H9 (cell line): ENCODE results near the gene TUBA3E. TPM values are rescaled to one million over a fixed set of nuclear protein-coding genes. Genes with fewer than 3 reads are reported as not detected.
"Not testable (repeated sequence)": the region's sequence is repeated elsewhere in the genome, so short reads cannot be mapped to it uniquely, and the experiment has no call there.

ENCODE experiments used
- DNase-seq: peaks from one replicate; pipeline ENCODE4 v3.0.0-alpha.2; 2017
- H2AFZ ChIP-seq: one replicate; pipeline ENCODE4 v1.6.1; 2013; ENCODE audit warnings: mild to moderate bottlenecking, low read length, control low read depth, moderate library complexity
- H2AK5ac ChIP-seq: 2 replicates; pipeline ENCODE4 v1.6.1; 2013; ENCODE audit warnings: low read length, control low read depth, mixed read lengths; ENCODE audit not compliant: insufficient read length
- H2BK120ac ChIP-seq: one replicate; pipeline ENCODE4 v1.6.1; 2013; ENCODE audit warnings: low read depth, mild to moderate bottlenecking, low read length, control low read depth, inconsistent platforms; ENCODE audit not compliant: poor library complexity, severe bottlenecking
- H2BK12ac ChIP-seq: 2 replicates; pipeline ENCODE4 v1.6.1; 2013; ENCODE audit warnings: low read length, control low read depth, mixed read lengths, low read depth; ENCODE audit not compliant: insufficient read length
- H2BK15ac ChIP-seq: 2 replicates; pipeline ENCODE4 v1.6.1; 2013; ENCODE audit warnings: low read depth, low read length, control low read depth
- H2BK20ac ChIP-seq: one replicate; pipeline ENCODE4 v1.6.1; 2013; ENCODE audit warnings: low read depth, mild to moderate bottlenecking, low read length, control low read depth, inconsistent platforms; ENCODE audit not compliant: poor library complexity, severe bottlenecking
- H2BK5ac ChIP-seq: 2 replicates; pipeline ENCODE4 v1.6.1; 2013; ENCODE audit warnings: low read length, control low read depth, mixed read lengths; ENCODE audit not compliant: insufficient read length
- H3K14ac ChIP-seq: 2 replicates; pipeline ENCODE4 v1.6.1; 2013; ENCODE audit warnings: low read length, control low read depth; ENCODE audit not compliant: insufficient read depth
- H3K18ac ChIP-seq: 2 replicates; pipeline ENCODE4 v1.6.1; 2013; ENCODE audit warnings: low read depth, mild to moderate bottlenecking, mixed read lengths, low read length, control low read depth; ENCODE audit not compliant: insufficient read length
- H3K23ac ChIP-seq: 2 replicates; pipeline ENCODE4 v1.6.1; 2013; ENCODE audit warnings: low read length, control low read depth, mixed read lengths, low read depth; ENCODE audit not compliant: insufficient read length
- H3K23me2 ChIP-seq: 2 replicates; pipeline ENCODE4 v1.6.1; 2013; ENCODE audit warnings: low read depth, mild to moderate bottlenecking, mixed read lengths, low read length, control low read depth; ENCODE audit not compliant: insufficient read length, poor library complexity, severe bottlenecking
- H3K27ac ChIP-seq: 2 replicates; pipeline ENCODE4 v1.5.1; 2013; ENCODE audit warnings: low read length, control low read depth, mixed read lengths, low read depth; ENCODE audit not compliant: insufficient read length
- H3K27me3 ChIP-seq: 2 replicates; pipeline ENCODE4 v1.6.1; 2013; ENCODE audit warnings: low read length, control low read depth, inconsistent platforms; ENCODE audit not compliant: insufficient read depth
- H3K4ac ChIP-seq: 2 replicates; pipeline ENCODE4 v1.6.1; 2013; ENCODE audit warnings: low read depth, mild to moderate bottlenecking, control low read depth, inconsistent platforms, low read length, moderate library complexity
- H3K4me1 ChIP-seq: 2 replicates; pipeline ENCODE4 v1.6.1; 2013; ENCODE audit warnings: low read length, control low read depth, inconsistent platforms; ENCODE audit not compliant: insufficient read depth
- H3K4me2 ChIP-seq: 2 replicates; pipeline ENCODE4 v1.6.1; 2013; ENCODE audit warnings: low read length, control low read depth, mixed read lengths; ENCODE audit not compliant: insufficient read length, insufficient read depth
- H3K56ac ChIP-seq: 2 replicates; pipeline ENCODE4 v1.6.1; 2013; ENCODE audit warnings: low read depth, mild to moderate bottlenecking, mixed read lengths, low read length, control low read depth; ENCODE audit not compliant: insufficient read length
- H3K79me1 ChIP-seq: 2 replicates; pipeline ENCODE4 v1.6.1; 2013; ENCODE audit warnings: low read depth, mild to moderate bottlenecking, moderate library complexity, low read length, control low read depth, inconsistent platforms; ENCODE audit not compliant: insufficient read depth, poor library complexity, severe bottlenecking
- H3K79me2 ChIP-seq: 2 replicates; pipeline ENCODE4 v1.6.1; 2013; ENCODE audit warnings: low read length, control low read depth, inconsistent platforms; ENCODE audit not compliant: insufficient read depth
- H3K9ac ChIP-seq: 2 replicates; pipeline ENCODE4 v1.6.1; 2013; ENCODE audit warnings: low read length, control low read depth, mixed read lengths; ENCODE audit not compliant: insufficient read length; ENCODE audit errors: extremely low read depth
- H3K9me3 ChIP-seq: one replicate; pipeline ENCODE4 v1.6.1; 2013; ENCODE audit warnings: low read depth, low read length, inconsistent platforms; ENCODE audit not compliant: control insufficient read depth
- H3T11ph ChIP-seq: one replicate; pipeline ENCODE4 v1.6.1; 2013; ENCODE audit warnings: mild to moderate bottlenecking, low read length, control low read depth, inconsistent platforms
- H4K20me1 ChIP-seq: one replicate; pipeline ENCODE4 v1.6.1; 2013; ENCODE audit not compliant: control insufficient read depth, insufficient read length, insufficient read depth
- H4K5ac ChIP-seq: 2 replicates; pipeline ENCODE4 v1.6.1; 2013; ENCODE audit warnings: low read depth, mild to moderate bottlenecking, mixed read lengths, low read length, control low read depth; ENCODE audit not compliant: insufficient read length
- H4K8ac ChIP-seq: replicated peaks from 2 replicates; pipeline ENCODE4 v1.6.1; 2013; ENCODE audit warnings: low read length, control low read depth, mixed read lengths, low read depth; ENCODE audit not compliant: insufficient read length
- H4K91ac ChIP-seq: 2 replicates; pipeline ENCODE4 v1.6.1; 2013; ENCODE audit warnings: low read depth, mild to moderate bottlenecking, moderate library complexity, mixed read lengths, low read length, control low read depth; ENCODE audit not compliant: insufficient read length
- H3K27ac Mint-ChIP-seq, 3 experiments: 2 replicates in 2 of 3; 3 replicates in 1 of 3; pipeline ENCODE4 v1.8.0; 2020 to 2021; ENCODE audit warnings: mixed read lengths in 3 of 3, mild to moderate bottlenecking in 1 of 3, moderate library complexity in 1 of 3
- H3K27me3 Mint-ChIP-seq: 2 replicates; pipeline ENCODE4 v1.8.0; 2021; ENCODE audit warnings: low read depth, mild to moderate bottlenecking, moderate library complexity, mixed read lengths
- H3K36me3 Mint-ChIP-seq, 3 experiments: 2 replicates in 2 of 3; 3 replicates in 1 of 3; pipeline ENCODE4 v1.8.0; 2020 to 2021; ENCODE audit warnings: low read depth in 3 of 3, mixed read lengths in 3 of 3; ENCODE audit not compliant: insufficient read depth in 1 of 3
- H3K4me1 Mint-ChIP-seq, 2 experiments: 2 replicates each; pipeline ENCODE4 v1.8.0; 2020; ENCODE audit warnings: mixed read lengths in 2 of 2
- H3K4me3 Mint-ChIP-seq, 2 experiments: 2 replicates in 1 of 2; 3 replicates in 1 of 2; pipeline ENCODE4 v1.8.0; 2020 to 2021; ENCODE audit warnings: mild to moderate bottlenecking in 2 of 2, mixed read lengths in 2 of 2, moderate library complexity in 1 of 2
- H3K9me3 Mint-ChIP-seq, 2 experiments: 2 replicates in 1 of 2; 3 replicates in 1 of 2; pipeline ENCODE4 v1.8.0; 2020; ENCODE audit warnings: mild to moderate bottlenecking in 2 of 2, mixed read lengths in 2 of 2, moderate library complexity in 1 of 2
- WGBS: extraction: QIAGEN DNeasy Blood & Tissue Kit; methylation state at CpG from one replicate; pipeline ENCODE4 v1.1.7; 2013; ENCODE audit warnings: missing lambda C conversion rate, low lambda C conversion rate, mixed read lengths; ENCODE audit not compliant: insufficient read length; ENCODE audit errors: extremely low coverage; 5-methylcytosine and 5-hydroxymethylcytosine counted together
- total RNA-seq: library from RNA; stranded (reverse); gene quantifications from 2 replicates; pipeline ENCODE4 v1.2.1, GENCODE V29; 2021

Gene TUBA3E
- total RNA-seq, 1 experiment from 2014 or later = 0.26 TPM

DNA sequence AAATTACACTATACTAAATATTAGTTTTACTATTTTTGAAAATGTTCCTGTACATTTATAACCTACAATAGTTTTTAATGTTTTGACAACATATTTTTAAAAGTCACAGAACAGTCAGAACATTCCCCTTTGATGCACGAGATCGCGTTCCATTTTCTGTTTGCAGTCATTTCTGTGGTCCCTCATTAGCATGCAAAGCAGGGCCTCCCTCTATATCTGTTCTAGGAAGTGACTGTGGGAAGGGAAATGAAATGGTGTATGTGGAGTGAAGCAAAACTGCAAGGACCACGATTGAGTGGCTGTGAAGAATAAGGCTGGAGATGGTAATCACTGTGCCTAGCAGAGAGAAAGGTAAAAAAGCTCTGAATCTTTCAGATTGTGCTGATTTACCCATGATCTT is 24.3 kb upstream of the TUBA3E start:
- H3K56ac ChIP-seq, H4K20me1 ChIP-seq, H2BK20ac ChIP-seq, H3T11ph ChIP-seq, H3K9ac ChIP-seq, H2AK5ac ChIP-seq, H3K9me3 Mint-ChIP-seq, H3K4me2 ChIP-seq, H2BK120ac ChIP-seq, H3K18ac ChIP-seq, H3K27me3 ChIP-seq, H2AFZ ChIP-seq, H4K91ac ChIP-seq, H3K4me3 Mint-ChIP-seq, H3K79me2 ChIP-seq, DNase-seq, H3K79me1 ChIP-seq, H4K5ac ChIP-seq, H3K9me3 ChIP-seq, H4K8ac ChIP-seq, H2BK12ac ChIP-seq, H3K4me1 ChIP-seq, H3K27me3 Mint-ChIP-seq, H3K4ac ChIP-seq, H3K36me3 Mint-ChIP-seq, H2BK5ac ChIP-seq, H3K14ac ChIP-seq, H2BK15ac ChIP-seq, H3K4me1 Mint-ChIP-seq, H3K23me2 ChIP-seq, H3K23ac ChIP-seq, H3K27ac ChIP-seq, H3K27ac Mint-ChIP-seq: not testable (repeated sequence)
- no CpG with 5 or more reads among the region's 4 CpGs for WGBS

DNA sequence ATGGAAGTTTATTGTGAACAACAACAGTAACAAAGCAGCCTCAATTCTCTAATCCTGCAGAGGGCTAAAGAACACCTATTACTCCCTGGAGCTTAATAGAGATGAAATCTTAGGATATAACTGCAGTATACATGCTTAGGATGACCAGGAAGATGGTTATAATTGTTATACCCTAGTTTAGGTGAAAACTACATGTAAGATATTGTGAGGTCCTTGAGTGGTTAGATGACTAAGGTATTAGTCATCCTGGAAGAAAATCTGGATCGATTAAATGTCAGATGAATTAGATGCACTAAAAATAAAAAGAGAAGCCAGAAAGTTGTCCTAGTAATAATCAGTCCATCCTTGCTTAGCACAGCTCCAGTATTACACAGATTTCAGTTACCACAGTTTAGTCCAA is 22.3 kb upstream of the TUBA3E start:
- H3K79me1 ChIP-seq, H3K9ac ChIP-seq, H3K4ac ChIP-seq, H3T11ph ChIP-seq, H3K27ac Mint-ChIP-seq, DNase-seq, H3K79me2 ChIP-seq, H3K9me3 Mint-ChIP-seq, H3K36me3 Mint-ChIP-seq, H3K9me3 ChIP-seq, H3K27ac ChIP-seq, H2AK5ac ChIP-seq, H3K27me3 ChIP-seq, H3K56ac ChIP-seq, H2AFZ ChIP-seq, H3K4me2 ChIP-seq, H3K18ac ChIP-seq, H2BK20ac ChIP-seq, H2BK5ac ChIP-seq, H3K4me3 Mint-ChIP-seq, H2BK15ac ChIP-seq, H3K14ac ChIP-seq, H2BK120ac ChIP-seq, H4K91ac ChIP-seq, H4K5ac ChIP-seq, H4K20me1 ChIP-seq, H3K23me2 ChIP-seq, H3K4me1 Mint-ChIP-seq, H3K23ac ChIP-seq, H3K4me1 ChIP-seq, H2BK12ac ChIP-seq, H4K8ac ChIP-seq: not testable (repeated sequence)
- WGBS = no CpG with 5 or more reads among the region's 1 CpG
- H3K27me3 Mint-ChIP-seq = peaks cover 10% of the 10 kb centered on the region
